ENCODE results near the gene ATG9B.
"Not testable (repeated sequence)": the region's sequence is repeated elsewhere in the genome, so short reads cannot be mapped to it uniquely, and the experiment has no call there.

The ATG9B gene

DNA sequence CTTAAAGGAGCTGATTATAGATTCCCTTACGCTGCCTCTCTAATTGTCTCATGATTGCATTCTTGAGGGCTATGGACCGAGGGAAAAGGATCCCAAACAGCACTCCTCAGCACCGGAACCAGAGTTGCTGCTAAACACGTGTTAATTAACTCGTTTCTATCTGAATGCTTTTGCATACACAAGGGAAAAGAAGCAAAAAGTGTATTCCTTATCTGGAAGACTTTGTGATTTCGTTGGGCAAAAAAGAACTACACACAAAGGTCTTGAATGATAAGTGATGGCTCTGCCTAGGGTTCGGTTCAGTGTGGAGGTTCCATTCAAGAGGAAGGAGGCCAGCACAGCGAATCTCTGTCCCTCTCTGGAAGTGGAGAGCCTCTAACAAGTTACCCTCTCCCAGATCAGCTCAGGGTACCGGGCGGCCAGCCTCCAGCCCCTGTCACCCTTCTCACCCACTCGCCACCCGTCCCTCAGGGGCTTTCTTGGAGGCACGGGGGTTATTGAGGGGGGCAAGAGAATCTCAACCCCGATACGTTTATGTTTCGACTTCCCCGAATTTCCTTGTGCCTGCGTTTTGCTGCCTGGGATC, 34.6 kb upstream of the ATG9B start:
- DNase-seq, result no peak

DNA sequence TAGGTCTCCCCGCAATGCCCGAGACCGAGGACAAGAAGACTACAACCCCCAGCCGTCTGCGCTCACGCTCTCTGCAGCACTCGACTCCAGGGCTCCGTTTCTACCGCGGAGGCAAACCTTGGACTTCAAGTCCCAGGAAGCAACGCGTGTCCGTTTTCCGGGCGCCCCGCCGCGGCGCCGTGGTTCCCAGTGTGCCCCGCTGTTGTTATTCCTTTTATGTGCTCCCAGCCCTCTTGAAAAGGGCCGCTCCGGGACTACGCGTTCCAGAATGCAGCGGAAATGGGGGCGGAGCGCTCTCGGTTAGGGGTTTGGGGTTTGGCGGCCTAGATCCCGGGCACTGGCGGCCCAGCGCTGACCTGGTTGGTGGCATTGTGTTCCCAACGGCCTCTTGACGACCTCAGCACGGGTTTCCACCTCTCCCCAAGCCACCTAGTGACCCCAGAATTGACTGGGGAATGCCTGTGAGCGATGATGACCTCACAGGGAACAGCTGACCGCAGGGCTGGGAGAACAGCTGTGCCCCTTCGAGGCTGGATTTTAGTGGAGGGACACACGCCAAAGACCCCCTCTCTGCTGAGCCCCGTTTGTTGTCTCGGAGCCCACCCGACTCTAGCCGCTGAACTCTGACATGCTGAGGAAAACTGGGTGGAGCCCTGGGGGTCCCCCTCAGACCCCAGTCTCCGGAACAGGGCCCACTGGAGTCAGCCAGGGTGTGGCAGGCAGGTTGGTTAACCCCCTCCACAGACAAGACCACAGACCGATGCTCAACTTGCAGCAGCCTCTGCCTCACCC, 33.9 kb upstream of the ATG9B start:
- DNase-seq, result peak; percentile 95

DNA sequence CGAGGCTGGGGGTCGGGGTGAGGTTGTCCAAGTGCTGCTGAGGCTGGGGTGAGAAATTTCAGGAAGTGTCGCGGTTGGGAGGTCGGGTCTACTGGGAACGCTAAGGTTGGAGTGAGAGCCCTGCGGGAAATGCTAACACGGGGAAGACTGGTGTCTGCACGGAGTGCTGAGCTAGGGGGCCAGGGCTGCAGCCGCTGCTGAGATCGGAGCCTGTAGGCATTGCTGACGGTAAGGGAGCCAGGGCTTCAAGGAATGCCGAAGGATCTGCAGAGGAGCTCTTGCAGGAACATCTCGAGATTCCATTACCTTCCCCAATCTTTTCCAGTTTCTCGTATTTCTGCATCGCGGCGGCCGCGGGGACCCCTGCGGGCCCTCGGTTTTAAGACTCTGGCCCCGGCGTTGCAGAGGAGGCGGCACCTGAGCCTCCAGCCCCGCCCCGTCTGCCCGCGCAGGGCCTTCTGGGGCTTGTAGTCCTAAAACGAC, 33.3 kb upstream of the ATG9B start, which contains the start of gene CDK5:
Gene CDK5, minus strand, starts transcription at position 392 of the 483 bp plus-strand sequence. Its CDS starts 49 bp downstream, at position 343.
- DNase-seq, result no peak

DNA sequence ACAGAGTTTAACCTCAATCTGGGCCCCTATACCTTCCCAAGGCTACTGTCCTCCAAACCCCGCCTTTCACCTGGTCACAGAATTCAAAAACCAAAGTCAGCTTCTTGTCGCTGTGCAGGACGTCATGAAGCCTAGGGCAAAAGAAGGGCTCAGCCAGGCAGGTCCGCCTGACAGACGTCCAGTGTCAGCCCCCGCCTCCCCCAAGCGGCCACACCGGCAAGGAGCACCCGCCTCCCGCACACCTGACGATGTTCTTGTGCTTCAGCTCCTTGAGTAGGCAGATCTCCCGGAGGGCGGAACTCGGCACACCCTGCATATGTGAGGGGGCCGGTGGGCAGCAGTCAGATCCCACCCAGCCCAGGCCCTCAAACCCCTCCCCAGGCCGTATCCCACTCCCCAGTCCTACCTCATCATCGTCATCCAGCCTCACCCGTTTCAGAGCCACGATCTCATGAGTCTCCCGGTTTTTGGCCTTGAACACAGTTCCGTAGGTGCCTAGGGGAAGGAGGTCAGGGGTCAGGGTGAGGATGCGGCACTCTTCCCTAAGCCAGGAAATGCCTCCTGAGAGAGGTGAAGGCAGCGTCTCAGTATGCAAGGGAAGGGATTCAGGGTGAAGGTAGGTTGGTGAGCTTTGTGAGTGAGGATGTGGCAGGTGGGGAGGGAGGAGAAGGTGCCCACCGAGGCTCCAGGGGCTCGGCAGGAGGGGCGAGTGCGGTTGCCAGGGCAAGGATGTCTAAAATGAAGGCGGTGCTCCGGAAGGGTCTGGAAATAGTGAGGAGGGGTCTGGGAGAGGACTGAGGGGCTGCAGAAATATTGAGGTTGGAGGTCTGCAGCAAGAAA, 32.6 kb upstream of the ATG9B start:
- no peak for DNase-seq

DNA sequence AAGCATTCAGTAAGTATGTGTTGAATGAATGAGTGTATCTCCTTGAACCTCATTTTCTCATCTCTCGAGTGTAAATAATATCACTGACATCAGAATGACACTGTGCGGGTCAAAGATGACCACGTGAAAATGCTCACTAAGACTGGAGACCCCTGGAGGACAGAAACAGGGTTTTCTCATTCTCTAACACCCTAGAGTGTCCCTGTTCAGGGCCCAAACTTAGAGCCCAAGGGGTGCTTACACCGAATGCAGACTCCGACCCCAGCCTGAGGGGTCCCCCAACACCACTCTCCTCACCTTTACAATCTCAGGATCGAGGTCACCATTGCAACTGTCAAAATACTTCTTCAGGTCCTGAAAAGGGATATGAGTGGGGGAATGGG, 32.0 kb upstream of the ATG9B start:
- DNase-seq, result no peak

DNA sequence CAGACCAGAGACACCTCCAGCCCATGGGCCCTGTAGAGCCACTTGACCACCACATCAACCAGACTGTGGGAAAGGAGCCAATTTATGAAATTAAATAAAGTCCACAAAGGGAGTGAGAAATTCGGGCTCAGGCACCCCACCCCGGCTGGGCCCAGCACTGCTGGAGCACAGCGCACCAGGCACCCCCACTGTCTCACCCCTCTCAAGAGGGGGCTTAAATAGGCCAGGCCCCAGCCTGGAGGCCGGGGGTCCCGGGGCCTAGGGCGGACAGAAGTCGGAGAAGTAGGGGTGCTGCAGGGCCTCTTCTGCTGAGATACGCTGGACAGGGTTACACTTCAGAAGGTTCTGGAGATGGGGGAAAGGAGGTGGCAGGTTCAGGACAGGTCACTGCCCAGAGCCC, 29.5 kb upstream of the ATG9B start:
- no peak for DNase-seq

DNA sequence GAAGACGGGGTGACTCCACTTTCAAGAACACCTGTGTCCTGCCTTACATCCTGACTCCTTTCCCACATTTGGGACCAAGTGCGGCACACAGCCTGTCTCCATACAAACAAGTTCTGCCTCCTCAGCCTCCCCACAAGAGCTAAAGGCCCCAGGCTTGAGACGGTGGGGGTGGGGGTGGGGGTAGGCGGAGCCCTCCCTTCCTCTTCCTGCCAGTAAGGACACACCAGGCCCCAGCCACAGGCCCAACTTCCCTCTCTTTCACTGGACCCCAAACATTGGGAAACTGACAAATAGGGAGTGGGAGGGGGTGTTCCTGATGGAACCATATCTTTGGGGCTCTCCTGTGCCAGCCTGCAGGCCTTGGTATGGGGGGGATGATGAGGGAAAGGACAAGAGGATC, 28.8 kb upstream of the ATG9B start:
- DNase-seq, result no peak

DNA sequence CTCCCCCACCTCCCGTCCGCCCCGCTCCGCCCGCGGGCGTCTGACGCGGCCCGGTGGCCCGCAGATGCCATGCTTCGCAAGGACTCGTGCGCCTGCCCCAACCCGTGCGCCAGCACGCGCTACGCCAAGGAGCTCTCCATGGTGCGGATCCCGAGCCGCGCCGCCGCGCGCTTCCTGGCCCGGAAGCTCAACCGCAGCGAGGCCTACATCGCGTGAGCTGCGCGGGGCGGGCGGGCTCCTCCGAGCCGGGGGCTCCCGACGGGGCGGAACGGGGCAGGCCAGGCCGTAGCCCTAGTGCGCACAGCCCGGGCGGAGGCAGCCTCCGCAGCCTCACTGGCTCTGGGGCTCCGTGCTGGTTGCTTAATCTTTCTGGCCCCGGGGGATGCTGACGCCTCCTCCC, 26.8 kb upstream of the ATG9B start:
- peak; percentile 46 for DNase-seq

DNA sequence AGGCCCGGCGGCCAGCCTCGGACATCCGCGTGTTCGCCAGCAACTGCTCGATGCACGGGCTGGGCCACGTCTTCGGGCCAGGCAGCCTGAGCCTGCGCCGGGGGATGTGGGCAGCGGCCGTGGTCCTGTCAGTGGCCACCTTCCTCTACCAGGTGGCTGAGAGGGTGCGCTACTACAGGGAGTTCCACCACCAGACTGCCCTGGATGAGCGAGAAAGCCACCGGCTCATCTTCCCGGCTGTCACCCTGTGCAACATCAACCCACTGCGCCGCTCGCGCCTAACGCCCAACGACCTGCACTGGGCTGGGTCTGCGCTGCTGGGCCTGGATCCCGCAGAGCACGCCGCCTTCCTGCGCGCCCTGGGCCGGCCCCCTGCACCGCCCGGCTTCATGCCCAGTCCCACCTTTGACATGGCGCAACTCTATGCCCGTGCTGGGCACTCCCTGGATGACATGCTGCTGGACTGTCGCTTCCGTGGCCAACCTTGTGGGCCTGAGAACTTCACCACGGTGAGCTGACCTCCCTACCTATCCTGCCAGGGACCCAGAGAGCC, 24.7 kb upstream of the ATG9B start:
- no peak for DNase-seq

DNA sequence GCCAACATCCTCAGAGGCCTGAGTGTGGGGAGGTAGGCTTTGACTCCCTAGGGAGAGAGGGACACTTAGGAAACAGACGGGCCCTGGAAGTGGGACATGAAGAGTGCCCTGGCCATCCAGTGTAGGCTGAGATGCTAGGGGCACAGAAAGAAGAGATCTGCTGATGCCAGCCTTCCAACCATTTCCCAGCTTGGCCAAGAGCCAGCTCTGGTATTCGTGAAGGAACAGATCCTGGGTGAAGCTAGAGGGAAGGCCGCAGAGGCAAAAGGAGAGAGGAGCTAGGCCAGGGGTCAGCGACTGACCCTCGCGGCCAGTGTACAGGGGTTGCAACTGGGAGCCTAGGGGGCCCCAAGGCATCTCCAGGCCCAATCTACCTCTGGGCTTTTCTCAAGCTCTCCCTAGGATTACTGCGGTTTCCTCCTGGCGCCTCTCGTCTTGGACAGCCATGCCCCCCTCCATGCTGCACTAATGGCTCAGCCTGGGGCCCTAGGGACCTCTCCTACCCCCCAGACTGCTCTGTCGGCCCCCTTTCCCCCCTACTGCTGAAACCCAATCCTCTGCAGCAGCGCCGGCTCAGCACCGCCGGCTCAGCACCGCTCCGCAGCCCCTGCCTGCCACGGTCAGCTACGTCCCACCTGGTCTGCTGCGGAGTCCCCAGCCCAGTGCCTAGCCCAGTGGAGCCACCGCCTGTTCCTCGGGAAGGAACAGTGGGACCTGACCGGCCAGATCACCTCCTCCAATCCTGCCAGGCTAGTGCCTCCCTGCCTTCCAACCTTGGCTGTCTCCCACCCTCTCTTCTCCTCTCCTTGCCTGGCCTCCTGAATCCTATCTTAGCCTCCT, 23.9 kb upstream of the ATG9B start, which contains the start of gene ASIC3:
Gene ASIC3, plus strand, starts transcription at position 556 of the 840 bp plus-strand sequence. CDS start 355 bp downstream, outside the sequence.
- DNase-seq, result no peak

DNA sequence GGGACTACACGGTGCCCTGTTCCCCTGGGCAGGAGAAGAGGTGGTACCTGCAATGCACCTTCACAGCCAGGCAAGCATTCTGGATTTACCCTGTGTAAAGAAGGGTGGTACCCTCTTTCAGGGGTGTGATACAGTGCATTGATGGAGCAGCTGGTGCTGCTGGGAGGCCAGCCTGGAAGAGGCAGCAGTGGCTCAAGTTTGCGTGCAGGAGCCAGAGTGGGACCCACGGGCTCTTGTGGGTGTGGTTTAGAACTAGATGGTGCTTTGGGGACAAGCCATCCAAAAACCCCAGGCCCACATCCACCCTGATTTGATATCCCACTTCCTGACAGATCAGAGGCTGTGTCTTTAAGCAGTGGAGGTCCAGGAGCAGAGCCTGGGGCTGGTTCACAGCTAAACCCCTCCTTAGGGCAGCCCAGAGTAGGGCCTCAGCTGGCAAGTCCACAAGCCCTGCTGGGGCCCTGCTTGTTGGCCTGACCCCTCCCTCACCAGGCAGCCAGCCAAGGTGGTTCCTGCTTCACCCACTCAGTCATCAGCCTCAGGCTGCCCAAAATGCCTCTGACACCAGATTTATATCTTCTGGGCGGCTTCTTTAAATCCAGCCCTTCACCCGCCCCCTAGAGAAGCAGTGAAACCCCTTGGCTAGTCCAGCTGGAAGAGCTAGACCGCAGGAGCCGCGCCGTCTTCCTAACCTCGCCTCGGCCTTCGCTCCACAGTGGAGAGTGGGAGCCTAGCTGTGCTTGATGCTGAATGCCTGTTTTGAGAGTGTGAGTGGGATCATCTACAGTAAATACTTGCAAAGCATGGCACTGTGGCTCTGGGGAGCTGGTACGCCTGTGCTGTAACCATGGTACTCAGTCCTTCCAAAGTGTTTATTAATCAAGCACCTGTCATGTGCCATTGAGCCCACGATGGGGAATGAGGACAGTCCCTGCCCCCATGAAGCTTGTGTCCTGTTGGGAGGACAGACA, 22.6 kb upstream of the ATG9B start:
- DNase-seq, result no peak

DNA sequence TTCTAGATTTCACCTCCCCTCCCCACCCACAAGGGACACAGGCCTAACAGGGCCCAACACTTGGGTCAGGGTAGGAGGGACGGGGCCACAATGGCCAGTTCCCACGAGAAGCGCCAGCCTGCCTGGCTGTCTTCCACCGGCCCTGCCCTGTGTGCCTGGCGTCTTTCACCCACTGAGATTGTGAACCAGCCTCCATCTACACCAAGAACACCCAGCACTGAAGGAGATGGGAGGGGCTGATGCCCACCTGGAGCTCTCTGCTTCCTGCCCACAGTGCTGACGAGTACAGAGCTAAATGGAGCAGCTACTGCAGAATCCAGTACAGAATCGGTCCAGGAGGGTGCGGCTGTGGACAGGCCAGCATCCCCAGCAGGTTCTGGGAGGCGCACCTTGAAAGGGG, 21.7 kb upstream of the ATG9B start:
- no peak for DNase-seq

DNA sequence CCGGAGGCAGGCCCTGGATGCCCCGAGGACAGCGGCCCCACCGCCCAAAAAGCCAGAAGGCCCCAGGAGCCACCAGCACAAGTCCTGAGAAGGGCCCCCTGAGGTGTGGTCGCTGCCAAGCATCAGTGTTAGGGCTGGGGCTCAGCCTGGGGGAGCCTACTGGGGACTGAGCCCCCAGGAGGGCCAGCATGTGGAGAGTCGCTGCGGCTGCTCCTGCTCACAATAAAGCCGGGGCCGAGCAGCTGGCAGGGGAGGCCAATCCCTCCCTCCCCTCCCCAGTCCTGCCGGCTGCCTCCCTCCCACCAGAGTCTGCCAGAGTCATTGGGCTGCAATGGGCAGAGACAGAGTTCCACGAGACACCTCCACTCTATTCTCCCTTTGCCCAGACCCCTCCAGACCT, 21.0 kb upstream of the ATG9B start:
- DNase-seq, result no peak

DNA sequence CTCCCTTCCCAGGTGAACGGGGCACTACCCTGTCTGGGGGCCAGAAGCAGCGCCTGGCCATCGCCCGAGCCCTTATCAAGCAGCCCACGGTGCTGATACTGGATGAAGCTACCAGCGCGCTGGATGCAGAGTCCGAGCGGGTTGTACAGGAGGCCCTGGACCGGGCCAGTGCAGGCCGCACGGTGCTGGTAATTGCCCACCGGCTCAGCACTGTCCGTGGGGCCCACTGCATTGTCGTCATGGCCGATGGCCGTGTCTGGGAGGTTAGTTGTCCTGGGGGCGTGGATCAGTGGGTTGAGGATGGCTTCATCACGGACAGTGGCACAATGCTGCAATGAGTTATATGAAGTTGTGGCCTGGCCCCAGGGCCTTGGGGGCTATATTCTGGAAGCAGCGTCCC, 19.7 kb upstream of the ATG9B start:
- DNase-seq, result no peak

DNA sequence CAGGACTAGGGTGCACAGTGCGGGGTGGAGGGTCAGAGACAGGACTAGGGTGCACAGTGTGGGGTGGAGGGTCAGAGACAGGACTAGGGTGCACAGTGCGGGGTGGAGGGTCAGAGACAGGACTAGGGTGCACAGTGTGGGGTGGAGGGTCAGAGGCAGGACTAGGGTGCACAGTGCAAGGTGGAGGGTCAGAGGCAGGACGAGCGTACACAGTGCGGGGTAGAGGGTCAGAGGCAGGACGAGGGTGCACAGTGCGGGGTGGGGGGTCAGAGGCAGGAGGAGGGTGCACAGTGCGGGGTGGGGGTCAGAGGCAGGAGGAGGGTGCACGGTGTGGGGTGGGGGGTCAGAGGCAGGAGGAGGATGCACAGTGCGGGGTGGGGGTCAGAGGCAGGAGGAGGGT, 19.2 kb upstream of the ATG9B start:
- not testable (repeated sequence) for DNase-seq

DNA sequence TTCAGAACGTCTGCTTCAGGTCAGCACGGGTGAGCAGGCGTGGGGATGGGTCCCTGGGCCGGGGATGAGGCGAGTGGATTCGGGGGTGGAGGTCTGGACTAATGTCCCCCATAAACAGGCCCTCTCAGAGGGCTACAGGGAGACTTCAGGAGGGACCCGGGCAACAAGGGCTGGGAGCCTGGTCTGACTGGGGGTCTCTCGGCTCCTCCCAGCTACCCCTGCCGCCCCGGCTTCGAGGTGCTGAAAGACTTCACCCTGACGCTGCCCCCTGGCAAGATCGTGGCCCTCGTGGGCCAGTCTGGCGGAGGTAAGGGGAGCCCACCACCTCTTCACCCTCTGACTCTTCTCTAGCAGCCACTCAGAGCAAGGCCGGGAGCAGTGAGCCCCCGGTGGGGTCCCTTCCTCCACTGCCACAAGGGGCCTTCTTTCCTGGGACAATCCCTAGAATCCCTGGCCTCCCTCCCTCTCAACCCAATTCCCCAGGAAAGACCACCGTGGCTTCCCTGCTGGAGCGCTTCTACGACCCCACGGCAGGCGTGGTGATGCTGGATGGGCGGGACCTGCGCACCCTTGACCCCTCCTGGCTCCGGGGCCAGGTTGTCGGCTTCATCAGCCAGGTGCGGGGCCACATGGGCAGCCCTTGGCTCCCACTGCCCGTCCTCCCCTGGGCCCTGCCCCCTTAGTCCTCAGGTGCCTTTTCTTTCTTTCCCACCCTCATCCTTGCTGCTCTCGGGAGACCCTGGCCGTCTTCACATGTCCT, 16.5 kb upstream of the ATG9B start:
- no peak for DNase-seq

DNA sequence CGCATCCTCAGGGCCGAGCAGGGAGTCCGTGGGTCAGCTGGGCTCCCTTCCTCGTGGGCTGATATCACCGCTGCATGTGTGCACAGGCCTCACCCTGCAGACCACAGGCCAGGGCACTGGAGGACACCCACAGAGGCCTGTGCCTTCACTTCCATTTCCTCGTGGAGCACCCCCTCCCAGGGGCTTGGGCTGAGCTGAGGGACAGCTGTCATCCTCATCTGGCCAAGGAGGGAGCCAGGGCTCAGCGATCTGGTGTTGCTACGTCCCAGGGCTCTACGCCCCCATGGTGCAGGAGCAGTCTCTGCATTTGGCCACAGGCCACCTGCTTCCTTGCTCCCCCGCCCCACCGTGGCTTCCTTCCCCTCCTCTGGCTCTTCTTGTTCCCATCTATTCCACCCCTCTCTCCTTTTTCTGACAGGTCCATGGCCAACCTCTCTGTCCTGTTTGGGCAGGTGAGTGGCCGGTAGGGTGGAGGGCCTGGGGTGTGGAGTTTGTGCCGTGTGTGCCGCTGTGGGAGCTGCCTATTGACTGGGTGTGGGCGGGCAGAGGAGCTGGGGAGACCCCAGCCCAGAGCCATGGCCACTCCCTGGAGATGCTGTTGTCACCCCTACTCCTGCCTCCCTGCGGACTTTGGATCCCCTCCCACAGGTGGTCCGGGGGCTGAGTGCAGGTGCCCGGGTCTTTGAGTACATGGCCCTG, 15.7 kb upstream of the ATG9B start:
- DNase-seq, result no peak

DNA sequence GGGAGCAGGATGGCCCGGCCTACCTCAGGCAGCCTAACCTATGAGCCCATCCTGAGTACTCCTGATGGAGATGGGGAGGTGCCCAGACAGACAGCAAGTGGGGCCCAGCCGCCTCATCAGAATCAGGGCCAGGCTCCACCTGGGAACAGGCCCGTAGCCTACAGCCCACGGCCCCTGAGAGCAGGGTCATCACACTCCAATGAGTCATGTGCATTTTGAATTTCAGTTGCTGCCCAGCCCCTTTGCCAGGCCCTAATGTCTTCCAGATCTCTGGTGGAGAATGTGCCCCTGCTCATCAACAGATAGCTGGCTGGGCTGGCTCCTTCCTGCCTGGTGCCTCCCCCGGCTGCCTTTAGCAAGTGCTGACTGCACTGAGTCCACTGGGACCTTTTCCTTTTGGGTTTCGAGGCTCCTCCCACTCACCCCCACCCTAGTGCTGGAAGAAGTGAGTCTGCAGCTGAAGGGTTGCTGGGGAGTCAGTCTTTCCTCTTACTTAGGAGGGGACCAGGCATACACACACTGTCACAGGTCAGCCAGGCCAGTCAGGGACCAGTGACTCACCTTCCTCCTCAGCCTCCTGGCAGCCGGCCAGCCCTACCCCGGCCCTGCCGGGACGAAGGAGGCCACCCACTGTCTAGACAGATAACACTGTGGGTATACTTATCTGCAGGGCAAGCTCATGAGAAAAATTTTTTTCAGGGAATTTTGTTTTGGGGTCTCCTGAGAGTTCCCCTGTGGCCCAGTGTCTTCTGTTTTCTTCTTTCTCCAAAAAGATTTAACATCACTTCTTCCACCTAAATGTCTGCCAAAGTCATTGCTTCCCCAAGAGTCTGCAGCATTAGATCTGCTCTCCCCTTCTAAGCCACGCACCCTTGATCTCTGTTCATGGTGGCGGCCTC, 14.9 kb upstream of the ATG9B start:
- DNase-seq, result peak; percentile 61
